Stimulated activated naive CD4-positive, alpha-beta T cell treated with Interleukin-2 at 50 U/mL for 16 hours (primary cell): ENCODE measurements around the gene ABL2.
"Not testable (repeated sequence)": the region's sequence is repeated elsewhere in the genome, so short reads cannot be mapped to it uniquely, and the experiment has no call there.

Experiments
- DNase-seq: peaks from one replicate; lab custom pipeline; 2025; lab: John Stamatoyannopoulos, UW

Gene ABL2

DNA sequence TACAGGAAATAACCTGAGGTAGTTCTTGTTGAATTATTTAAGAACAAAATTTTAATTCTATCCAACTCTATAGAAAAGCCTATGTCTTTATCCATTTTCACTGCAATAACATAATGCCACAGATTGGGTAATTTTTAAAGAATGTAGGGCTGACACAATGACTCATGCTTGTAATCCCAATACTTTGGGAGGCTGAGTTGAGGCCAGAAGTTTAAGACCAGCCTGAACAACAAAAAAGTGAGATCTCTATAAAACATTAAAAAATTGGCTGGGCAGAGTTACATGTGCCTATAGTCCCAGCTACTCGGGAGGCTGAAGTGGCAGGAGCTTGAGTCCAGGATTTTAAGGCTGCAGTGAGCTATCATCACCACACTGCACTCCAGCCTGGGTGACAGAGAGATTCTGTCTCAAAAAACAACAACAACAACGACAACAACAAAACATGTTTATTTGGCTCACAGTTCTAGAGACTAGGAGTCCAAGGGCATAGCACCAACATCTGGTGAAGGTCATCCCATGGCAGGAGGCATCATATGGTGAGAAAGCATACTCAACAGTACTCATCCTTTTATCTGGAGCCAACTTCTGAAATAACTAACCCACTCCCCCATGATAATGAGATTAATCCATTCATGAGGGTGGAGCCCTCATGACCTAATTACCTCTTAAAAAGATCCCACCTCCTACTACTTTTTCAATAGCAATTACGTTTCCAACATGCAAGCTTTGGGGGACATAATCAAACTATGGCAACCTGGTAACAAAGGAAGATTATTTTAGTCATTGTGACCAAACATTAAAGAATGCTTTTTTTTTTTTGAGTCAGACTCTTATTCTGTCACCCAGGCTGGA lies 59.6 kb downstream of the ABL2 start:
- no peak for DNase-seq

DNA sequence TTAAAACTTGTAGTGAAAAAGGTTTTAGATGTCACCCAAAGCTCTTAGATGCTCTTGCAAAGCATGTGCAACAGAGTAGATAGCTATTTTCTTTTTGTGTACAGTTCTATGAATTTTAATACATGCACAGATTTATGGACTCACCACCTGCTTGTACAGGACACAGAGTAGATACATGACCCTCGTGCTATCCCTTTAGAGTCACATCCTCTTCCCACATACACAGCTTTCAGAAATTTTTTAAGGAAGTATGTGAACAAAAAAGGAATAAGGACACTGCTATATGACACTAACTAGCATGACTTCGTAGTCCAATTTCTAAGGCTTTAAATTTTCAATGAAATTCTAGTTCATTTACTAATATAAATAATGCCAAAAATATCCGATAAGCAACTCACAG lies 60.9 kb downstream of the ABL2 start:
- DNase-seq = no peak

DNA sequence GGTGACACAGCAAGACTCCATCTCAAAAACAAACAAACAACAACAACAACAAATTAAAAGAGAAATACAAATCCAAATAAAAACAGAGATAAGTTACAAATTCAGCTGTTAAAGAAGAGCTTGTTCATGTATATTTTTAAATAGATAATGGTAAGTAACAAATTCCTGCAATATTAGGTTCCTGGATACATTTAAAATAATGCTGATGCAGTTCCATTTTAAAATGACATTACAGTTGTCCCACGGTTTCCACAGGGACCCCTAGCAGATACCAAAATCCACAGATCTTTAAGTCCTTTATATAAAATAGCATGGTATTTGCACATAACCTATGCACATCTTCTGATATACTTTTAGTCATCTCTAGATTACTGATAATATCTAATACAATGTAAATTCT lies 61.5 kb downstream of the ABL2 start:
- no peak for DNase-seq

DNA sequence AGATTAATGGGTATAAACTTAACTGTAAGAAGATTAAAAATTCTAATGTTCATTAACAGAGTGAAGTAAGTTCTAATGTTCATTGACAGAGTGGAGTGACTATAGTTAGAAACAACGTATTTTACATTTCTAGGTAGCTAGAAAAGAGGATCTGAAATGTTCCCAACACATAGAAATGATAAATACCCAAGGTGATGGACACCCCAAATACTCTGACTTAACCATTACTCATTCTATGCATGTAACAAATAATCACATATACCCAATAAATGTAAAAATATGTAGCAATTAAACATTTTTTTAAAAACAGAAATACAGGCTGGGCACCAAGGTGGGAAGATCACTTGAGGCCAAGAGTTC lies 62.1 kb downstream of the ABL2 start:
- DNase-seq = no peak

DNA sequence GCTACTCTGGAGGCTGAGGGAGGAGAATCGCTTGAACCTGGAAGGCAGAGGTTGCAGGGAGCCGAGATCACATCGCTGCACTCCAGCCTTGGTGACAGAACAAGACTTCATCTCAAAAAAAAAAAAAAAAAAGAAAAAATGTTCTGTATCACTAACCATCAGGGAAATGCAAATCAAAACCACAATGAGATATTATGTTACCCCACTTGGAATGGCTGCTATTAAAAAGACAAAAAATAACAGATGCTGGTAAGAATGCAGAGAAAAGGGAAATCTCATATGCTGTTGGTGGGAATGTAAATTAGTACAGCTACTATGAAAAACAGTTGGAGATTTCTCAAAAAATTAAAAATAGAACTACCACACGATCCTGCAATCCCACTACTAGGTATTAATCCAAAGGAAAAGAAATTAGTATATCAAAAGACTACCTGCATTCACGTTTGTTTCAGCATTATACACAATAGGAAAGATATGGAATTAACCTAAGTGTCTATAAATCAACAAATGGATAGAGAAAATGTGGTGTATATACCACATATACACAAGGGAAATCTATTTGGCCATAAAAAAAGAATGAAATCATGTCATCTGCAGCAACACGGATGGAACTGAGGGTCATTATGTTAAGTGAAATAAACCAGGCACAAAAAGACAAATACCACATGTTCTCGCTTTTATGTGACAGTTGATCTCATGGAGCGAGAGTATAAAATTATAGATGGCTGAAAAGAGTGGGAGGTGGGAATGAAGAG lies 62.6 kb downstream of the ABL2 start:
- no peak for DNase-seq

DNA sequence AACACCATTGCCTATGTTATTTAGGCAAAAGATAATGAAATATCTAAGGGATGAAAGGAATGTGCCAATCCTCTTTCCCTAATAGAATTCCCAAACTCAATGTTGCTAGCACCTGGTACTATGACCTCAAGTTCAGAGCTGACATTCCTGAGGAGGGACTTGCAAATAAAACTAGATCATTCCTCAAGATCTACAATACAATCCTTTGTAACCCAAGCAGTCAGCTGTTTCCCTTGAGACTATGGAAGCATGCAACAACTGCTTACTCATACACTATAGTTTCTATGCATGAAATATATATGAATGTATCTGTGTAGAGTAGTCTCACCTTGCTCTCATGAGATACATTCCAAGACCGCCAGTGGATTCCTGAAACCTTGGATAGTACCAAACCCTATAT lies 65.0 kb downstream of the ABL2 start:
- DNase-seq = no peak

DNA sequence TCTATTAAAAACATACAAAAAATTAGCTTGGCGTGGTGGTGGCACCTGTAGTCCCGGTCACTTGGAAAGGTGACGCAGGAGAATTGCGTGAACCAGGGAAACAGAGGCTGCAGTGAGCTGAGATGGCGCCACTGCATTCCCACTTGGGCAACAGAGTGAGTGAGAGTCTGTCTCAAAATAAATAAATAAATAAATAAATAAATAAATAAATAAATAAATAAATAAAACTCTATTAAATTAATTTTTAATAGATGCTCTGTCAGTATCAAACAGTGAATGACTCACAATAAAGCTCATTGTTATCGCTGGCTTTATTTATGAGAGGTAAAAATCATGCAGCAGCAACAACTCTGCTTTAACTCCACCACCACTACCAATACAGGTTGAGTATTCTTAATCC lies 72.8 kb downstream of the ABL2 start:
- DNase-seq = no peak

DNA sequence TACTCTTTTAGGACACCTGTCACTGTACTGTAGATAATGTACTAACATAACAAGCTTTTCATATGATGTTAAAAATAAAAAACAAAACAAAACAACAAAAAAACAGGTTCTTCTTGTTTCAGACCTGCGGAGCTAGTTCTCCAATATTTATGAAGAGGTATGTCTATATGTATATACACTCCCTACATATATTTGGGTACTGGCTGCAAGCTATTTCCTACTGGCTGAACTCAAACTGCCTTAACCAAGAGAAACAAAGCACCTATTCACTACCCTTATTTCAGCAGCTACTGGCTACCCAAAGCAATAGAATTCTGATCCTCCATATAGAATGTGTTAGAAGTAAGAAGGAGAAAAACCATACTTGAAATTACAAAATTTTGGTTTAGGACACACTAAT lies 73.5 kb downstream of the ABL2 start:
- DNase-seq = no peak

DNA sequence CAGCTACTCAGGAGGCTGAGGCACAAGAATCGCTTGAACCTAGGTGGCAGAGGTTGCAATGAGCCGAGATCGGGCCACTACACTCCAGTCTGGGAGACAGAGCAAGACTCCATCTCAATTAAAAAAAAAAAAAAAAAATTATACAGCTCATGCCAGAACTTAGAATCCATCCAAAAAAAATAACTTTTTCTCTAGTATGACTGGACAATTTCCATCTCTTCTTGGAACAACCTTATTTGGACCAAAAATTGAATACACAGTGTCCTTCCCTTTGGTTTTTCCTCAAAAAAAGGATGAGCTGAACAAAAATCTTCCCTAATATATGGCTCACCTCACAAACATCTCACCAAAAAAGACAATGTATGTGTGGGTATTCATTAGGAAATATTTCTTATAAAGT lies 73.9 kb downstream of the ABL2 start:
- no peak for DNase-seq

DNA sequence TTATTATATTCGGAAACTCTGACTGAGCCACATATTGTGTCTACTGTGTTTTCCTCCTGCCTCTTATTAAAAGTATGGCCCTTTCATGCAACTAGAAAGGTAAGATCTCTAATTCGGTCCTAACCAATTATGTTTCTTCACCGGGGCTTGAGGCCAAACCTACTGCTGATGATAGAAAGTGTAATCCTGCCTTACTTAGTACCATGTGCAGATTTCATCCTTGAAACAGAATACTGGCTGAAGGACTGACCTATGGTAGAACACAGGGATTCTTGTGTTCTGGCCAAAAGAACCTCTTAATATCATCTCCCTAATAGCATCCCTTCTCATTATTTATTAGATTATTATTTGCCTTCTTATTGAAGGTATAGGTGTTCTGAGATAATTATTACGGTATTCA lies 75.0 kb downstream of the ABL2 start:
- DNase-seq = no peak

DNA sequence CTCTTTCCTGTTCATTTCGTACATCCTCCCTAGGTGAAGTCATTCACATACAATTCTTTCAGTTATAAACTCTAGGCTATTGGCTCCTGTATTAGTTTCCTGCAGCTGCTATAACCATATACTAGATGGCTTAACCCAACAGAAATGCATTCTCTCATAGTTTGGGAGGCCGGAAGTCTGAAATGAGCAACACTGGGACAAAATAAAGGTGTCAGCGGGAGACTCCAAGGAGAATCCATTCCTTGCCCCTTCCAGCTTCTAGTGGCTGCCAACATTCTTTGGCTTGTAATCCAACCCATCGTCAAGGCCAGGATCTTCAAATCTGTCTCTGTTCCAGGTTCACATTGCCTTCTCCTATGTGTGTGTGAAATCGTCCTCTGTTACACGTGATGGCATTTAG lies 76.3 kb downstream of the ABL2 start:
- no peak for DNase-seq

DNA sequence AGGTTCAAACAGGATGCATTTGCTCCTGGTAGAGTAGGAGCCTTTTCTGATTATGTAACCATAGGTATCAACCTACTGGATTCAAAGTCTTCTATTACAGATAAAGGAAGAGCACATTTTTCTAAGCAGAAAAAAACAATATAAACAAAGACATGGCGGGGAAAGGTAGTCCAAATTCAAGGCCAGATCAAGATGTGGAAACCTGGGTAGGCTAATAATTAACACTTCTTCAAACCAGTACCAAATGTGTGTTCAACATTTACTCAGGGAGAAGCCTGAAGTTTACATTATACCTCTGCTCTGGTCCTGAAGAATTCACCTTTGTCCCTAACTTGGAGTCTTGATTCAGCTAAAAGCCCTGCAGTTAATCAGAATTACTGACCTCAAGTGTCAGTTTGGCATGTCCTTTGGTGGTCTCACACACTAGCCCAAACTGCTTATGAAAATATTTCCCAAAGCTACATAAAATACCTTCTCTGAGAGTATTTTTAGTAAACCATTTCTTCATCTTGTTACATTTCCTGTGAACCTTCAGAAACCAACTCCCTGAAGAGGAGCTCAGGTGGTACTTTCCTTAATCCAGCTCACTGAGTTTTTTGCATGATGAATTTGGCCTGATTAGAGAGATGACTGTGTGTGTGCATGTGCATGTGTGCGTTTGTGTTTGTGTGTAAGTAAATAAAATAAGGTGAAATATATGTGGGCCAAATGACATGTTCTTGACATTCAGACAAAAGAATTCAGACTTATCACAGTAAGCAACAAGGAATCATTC lies 77.4 kb downstream of the ABL2 start:
- DNase-seq = no peak

DNA sequence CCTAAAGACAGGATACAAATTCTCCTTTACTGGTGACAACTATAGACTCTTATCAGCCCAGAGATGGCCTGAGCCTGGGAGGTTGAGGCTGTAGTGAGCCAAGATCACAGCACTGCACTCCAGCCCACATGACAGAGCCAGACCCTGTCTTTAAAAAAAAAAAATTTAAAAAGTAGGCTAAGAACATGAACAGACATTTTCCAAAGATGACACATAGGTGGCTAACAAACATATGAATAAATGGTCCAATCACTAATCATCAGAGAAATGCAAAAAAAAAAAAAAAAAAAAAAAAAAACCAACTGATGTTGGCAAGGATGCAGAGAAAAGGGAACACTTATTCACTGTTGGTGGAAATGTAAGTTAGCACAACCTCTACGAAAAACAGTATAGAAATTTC lies 82.6 kb downstream of the ABL2 start:
- no peak for DNase-seq

DNA sequence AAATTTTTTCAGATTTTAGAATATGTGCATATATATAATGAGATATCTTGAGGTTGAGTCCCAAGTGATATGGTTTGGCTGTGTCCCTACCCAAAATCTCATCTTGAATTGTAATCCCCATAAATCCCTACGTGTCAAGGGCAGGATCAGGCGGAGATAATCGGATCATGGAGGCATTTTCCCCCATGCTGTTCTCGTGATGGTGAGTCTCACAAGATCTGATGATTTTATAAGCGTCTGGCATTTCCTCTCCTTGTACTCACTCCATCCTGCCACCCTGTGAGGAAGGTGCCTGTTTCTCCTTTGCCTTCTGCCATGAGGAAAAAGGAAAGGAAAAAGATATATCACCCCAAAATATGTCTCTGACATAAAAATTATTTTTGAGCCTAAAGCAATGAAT lies 83.0 kb downstream of the ABL2 start:
- no peak for DNase-seq

DNA sequence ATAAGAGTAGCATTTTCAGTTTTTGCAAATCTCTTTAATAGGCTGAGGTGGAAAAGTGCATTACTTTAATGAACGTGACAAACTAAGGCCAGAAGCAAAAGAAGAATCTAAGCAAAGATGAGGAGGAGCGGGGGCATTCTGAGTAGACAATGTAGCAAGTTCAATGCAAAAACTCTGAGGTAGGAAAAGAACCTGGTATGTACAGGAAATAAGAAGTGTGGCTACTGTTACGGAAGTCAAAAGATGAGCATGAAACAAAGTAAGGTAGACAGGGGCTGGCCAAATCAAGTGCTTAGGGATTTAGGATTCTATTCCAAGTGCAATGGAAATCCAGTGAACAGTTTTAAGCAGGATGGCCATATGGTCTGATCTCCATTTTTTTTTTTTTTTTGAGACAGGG lies 84.0 kb downstream of the ABL2 start:
- DNase-seq = no peak

DNA sequence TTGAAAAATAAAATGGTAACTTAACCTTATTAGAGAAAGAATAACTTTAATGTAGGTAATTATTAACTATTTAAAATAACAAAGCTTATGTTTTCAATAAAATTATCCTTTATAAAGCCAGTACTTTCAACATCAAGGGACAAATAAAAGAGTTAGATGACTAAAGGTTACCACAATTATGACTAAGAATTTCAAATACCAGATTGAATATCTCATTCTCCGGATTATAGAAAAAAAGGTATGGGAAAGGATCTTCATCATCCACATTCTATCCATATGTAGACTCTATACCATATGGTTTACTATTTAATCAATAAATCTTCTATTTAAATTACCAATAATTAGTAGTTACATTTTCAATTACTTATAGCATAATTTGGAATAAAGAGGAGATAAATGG lies 84.9 kb downstream of the ABL2 start:
- DNase-seq = no peak

DNA sequence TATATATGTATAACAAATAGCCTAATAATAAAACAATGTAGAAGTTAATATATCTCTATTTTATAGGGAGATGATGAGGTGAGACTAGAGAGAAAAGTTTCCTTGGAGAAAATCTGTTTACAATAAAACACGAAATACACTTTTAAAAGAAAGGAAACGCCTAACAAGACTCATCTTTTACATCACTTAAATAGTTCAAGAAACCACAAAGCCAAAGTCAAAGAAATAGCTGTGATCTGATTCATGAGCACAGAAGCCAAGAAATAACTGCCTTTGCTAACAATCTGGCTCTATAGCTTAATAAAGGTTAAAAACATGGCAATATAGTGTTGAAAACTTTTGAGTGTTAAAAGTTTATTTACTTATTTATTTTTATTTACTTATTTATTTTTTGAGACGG lies 86.2 kb downstream of the ABL2 start:
- no peak for DNase-seq

DNA sequence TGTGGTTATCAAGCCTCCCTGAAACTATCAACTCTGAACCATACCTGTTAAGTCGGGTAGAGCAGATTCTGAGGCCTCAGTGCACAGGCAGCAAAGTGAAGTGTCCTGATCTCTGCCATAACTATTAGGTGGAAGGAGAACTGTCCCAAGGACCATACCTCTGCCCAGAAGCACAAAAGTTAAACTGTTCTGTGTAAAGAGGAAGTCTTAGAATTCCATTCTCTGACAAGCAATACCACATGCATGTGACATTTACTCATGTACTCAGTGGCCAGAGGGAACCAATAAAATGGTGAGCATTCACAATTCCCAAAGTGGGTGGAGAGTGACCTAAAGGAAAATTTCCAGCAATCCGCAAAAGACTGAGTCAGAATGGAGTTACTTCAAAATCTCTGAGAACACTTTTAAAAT lies 86.6 kb downstream of the ABL2 start:
- DNase-seq = no peak

DNA sequence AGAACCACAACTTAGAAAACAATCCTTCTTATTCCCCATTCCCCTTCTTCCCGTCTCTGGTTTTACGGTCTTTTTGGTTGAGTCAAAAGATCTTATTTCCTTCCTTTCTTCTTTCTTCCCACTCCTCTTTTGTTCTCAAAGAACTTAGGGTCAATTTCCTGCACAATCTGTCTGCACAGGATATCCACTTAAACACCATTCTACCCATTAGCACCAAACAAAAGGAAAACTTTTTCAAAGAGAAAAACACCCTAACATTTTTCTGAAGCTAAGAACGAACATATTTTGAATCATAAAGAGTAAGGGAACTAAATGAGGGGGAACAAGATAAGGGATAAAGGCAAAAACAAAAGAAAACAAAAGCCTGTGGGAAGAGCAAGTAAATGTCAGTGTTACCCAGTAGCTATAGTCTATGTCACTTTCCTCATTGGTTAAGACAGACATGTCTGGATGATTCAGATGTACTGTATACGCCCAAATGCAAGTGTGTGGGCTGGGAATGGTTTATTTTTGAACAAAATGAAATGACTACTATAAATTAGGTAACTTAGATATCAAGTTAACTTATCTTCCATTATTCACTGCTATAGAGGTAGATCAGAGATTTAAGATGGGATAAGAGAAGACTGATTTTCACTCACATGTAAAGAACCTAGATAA lies 87.8 kb downstream of the ABL2 start:
- peak; percentile 44 for DNase-seq

DNA sequence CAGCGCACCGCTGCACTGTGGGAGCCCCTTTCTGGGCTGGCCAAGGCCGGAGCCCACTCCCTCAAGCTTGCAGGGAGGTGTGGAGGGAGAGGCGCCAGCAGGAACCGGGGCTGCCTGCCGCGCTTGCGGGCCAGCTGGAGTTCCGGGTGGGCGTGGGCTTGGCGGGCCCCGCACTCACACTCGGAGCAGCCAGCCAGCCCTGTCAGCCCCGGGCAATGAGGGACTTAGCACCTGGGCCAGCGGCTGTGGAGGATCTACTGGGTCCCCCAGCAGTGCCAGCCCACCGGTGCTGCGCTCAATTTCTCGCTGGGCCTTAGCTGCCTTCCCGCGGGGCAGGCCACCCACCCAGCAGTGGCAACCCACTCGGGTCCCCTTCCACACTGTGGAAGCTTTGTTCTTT lies 90.7 kb downstream of the ABL2 start:
- not testable (repeated sequence) for DNase-seq

DNA sequence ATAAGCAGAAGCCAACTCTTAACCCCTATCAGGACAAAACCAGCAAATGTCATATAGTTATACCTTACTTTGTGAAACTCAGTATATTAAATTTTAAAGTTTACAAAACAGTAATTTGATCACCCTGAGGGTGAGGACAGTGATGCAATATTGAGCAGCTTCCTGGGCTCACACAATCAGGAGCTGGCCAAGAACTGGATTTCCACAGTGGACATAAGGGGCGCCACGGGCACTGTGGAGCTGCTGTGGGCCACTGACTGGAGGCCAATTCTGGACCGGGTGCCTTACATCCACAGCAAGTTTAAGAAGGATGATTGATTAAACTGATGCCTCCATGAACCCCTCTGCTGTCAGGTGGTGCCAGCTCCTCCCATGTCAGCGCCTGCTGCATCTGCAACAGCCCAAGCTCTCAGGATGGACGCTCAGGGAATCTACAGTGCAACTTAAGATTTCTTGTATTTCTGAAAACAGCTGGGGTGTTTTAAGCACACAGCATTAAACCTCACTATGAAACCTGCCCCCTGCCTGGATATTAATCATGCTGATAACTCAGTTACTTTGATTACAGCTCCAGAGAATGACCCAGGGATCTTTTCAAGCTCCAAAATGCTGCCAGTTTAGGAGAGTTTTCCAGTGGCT lies 91.7 kb downstream of the ABL2 start:
- no peak for DNase-seq

DNA sequence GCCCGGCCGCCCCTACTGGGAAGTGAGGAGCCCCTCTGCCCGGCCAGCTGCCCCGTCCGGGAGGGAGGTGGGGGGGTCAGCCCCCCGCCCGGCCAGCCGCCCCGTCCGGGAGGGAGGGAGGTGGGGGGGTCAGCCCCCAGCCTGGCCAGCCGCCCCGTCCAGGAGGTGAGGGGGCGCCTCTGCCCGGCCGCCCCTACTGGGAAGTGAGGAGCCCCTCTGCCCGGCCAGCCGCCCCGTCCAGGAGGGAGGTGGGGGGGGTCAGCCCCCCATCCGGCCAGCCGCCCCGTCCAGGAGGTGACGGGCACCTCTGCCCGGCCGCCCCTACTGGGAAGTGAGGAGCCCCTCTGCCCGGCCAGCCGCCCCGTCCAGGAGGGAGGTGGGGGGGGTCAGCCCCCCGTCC lies 93.8 kb downstream of the ABL2 start:
- not testable (repeated sequence) for DNase-seq
